GM18520 (cell line): Measurements from ENCODE around the gene DCLK2.

ENCODE experiments used
- ATAC-seq: cut with Tn5 transposase; IDR thresholded peaks from one replicate; pipeline ENCODE4 v1.9.1; 2021; ENCODE audit not compliant: unreplicated experiment

DCLK2 gene

DNA sequence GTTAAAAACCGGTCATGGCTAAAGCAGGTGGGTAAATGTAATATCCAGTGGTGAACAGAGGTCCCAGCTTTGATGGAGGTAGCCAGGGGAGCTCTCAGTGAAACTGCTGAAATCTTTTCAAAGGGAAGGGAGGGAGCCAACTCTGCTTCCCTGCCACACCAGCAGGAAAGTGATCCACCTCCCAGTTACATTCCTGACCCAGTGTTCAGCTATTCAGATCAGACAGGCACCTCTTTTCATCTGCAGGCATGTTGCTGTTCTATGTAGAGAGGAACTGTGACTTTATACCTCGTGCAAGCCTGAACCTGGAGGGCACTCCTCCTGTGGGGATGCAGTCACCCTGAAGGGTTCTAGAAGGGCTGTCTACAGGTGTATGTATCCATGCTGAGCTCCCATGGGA, 37.6 kb downstream of the DCLK2 start:
- ATAC-seq = no peak

DNA sequence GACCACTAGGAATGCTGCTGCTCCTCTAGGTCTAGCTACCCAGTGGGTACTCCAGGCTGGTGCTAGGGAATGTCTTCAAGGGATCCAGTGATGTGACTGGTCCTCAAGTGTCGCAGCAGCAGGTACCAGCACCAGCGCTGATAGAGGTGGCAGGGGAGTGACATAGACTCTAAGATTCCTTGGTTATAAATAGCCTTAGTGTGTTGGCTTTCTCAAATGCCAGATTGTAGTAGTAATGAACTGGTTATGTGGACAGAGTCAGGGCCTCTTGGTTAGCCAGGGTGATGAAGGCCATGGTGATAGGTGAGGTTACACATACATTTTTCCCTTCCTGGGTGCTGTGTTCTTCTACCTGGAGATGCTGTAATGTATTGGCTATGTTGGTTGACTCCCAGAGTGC, 38.3 kb downstream of the DCLK2 start:
- no peak for ATAC-seq

DNA sequence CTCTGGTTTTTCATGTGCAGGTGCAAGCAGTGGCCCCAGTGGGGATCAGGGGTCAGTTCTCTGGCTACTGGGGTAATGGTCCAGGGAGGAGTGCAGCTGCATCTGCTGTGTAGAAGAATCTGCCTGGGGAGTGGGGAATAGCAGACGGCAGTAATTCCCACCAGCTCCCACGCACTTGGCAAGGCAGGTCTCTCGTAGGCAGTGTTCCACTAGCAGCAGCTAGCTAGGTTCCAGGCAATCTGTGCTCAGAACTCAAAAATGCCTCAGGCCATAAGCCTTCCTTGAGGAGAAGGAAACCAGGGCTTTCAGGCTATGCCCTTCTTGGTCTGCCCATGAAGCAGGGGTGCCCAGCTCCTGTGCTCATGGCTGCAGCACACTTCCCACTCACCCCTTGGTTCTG, 38.8 kb downstream of the DCLK2 start:
- no peak for ATAC-seq

DNA sequence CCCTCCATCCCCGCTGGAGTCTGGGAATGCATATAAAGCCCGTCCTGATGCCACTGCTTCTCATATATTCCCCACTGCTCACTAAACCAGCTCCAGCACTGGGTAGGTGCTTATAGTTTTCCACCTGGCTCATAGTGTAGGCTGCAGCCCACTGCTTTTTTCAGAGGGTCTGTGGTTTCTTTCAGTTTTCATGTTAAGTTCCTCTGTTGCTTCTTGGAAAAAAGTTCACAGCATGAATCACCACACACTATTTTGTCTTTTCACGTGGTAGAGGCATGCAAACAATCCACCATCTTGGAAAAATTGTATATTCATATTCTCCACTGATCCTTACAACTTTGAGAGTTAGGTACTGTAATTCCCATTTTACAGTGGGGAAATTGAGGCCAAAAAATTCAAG, 39.4 kb downstream of the DCLK2 start:
- no peak for ATAC-seq

DNA sequence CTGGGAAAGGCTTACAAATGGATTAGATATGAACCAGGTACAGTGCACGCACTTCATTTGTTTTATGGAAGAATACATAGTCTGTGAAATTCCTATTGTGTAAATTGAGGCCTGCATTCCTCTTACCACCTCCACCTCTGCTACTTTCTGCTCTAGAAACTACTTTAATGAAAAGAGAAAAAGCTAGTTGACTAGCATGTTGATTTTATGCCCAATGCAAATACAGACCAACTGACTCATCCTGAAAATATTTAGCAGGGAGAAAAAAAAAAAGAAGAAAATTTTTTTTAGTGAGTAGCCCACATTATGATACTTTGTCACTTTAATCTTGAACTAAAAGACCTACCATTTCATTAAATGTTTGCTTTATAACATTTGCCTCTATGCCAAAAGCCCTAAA, 41.2 kb downstream of the DCLK2 start:
- ATAC-seq = no peak

DNA sequence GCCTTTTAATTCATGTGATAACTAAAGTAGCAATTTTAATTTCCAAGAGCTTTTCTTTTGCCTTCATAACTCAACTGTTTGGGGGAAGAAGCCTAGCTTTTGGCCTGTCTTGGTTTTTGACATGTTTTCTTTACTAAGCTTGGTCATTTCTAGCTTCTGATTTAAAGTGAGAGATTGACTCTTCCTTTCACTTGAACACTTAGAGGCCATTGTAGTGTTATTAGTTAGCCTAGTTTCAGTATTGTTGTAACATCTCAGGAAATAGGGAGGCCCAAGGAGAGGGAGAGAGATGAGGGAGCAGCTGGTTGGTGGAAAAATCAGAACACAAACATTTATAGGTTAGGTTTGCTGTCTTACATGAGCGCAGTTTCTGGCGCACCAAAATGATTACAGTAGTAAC, 44.8 kb downstream of the DCLK2 start:
- ATAC-seq = no peak

DNA sequence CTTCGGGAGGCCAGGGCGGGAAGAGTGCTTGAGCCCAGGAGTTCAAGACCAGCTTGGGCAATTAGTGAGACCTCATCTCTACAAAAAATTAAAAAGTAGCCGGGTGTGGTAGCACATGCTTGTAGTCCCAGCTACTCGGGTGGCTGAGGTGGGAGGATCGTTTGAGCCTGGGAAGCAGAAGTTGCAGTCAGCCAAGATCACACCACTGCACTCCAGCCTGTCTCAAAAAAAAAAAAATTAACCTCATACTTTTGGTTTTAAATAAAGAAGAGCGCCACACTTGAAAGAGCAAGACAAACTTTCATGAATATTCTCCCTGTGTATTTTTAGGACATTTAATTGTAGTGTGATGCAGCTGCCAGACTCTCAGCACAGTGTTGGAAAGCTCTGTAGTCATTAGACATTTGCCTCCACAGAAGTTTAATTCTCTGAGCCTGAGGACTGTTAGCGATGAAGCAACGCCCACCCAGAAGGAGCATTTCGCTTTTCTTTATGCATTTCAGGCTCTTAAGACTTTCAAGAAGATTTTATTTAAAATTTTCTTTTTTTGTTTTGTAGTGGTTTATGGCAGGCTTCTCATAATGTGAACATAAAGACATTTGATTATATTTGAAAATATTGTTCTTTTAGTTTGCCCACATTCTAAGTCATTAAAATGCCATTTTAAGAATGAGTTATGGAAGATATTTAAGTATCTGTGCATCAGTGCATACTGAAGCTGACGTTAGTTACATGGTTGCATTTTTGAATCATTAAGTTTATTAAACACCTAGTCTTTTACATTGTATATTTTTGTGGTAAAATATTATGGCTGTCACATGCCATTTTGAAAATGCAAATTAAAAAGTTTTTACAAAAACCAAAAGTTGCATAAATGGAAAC, 45.8 kb downstream of the DCLK2 start:
- ATAC-seq = no peak

DNA sequence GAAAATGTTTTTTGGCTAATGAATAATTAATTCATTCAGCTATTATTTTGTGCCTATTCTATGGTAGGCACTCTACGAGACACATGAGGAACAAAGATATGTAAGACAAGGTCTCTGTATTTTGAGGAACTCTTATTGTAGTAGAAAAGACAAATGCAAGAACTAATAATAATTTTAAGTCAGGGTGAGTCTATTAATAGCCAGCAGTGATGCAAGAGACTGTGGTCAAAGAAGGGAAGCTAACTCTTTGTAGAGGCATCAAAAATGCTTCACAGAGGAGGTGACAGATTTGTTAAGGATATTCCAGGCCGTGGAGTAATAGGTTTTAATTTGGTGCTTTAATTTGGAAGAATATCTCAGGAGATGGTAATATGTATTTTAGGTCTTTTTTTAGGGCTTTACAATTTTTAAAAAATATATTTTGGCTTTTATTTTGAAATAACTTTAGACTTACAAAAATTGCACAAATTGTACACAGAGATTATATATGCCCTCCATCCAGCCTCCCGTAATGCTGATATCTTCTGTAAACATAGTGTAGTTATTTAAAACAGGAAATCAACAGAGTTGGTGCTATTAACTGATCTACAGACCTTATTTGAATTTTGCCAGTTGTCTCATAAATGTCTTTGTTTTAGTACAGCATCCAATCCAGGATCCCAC, 48.1 kb downstream of the DCLK2 start:
- ATAC-seq = no peak

DNA sequence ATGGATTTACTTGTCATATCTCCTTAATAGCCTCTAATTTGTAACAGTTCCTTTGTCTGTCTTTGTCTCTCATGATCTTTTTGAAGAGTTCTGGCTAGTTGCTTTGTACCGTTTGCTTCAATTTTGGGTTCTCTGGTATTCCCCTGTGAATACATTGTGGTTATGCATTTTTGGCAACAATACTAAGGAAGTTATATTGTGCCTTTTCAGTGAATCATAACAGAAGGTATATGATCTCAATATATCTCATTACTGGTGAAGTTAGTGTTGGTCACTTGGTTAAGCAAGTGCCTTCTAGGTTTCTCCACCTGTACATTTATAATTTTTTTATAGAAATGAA, 48.6 kb downstream of the DCLK2 start:
- peak; percentile 69 for ATAC-seq

DNA sequence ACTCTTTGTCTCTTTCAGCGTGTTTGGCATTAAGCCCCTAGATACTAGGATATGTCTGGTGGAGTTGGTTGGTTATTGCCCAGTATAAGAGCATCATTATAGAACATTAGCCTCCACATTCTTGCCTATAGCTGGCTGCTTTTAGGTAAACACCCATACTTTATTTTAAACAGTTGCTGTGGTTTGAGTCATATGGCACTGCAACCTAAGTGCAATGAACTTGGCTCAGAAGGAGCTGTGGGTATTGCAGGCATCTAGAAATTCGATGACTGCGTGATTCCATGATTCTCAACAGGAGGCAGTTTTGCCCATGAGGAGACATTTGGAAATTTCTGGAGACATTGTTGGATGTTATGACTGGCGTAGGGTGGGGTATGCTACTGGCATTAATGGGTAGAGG, 49.5 kb downstream of the DCLK2 start:
- no peak for ATAC-seq

DNA sequence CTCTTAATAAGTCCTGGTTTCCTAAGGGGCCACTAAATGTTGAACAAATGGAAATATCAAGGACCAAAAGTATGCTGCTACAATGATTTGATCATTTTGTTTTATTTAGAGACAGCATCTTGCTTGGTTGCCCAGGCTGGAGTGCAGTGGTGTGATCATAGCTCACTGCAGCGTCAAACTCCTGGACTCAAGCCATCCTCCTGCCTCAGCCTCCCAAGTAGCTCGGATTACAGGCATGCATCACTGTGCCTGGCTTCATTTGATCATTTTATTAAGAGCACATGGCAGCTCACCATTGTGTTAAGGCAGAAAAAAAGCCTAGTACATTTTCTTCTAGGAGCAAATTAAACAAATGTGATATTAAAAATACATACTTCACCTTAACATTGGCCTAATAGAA, 52.7 kb downstream of the DCLK2 start:
- ATAC-seq = no peak

DNA sequence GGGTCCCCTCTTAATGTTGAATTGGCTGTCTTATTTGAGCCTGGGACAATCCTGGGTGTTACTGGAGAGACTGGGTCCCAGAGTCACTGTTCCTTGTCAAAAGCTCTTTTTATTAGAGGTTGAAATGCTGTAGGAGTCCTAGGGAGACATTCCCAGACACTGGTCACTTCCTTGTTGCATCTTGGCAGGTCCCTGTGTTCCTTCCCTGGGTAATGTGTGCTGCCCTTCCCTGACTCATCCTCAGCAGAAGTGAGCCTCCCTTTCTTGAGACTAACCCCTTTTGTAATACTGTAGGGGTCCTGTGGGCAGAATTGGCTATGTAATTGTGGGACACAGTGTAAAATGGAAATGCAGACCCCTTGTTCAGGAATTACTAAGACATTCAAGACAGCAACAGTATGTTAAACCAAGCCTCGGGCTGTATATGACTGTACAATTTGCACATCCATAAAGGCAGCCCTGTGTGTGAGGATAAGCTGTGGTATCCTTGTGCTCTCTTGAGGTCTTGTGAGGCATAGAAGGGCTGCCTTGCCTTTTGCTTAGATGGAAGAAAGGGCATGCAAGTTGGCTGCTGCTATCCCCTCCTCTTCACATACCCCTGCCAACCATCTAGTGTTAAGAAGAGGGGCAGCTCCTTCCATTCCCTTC, 53.5 kb downstream of the DCLK2 start:
- no peak for ATAC-seq

DNA sequence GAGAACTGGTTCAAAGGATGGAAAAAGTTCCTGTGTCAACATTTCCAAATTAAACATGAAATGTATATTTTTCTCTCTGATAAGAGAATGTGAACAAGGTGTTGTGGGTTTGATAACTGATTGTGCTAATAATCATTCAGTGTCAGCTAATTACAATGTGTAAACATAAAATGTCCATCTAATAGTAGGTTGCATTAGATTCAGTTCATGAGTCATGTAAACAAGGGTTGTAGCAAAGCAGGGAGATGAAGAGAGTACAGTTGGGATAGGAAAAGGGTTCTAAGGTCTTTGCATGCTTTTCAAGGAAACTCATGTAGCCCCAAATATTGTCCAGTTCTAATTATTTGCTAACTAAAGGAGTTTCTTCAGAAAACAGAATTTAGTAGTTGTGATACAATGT, 55.4 kb downstream of the DCLK2 start:
- ATAC-seq = no peak

DNA sequence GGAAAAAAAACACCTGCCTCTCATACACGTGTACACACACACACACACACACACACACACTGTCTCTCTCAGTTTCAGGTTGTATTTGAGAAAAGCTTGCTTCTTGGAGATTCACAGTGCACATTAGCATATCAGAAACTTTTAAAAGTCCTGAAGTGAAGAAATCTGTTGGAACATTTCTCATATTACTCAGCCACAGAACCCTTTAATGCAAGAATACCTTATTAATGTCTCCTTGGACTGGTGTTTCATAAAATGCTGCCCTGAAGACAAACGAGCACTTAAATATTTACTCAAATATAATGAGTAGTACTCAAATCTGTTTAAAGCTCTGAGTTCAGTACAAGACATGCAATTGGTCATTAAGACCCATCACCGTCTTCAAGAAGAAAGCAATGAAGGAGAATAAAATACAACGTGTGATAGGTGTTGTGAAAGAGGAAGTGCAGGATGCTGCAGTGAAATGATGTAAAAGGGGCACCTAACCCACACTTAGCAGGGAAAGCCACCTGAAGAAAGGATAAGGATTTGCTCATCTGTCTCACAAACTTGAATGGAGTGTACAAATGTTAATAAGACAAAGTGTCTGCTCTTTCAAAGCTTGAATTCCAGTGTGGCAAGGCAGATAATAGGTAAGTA, 57.0 kb downstream of the DCLK2 start:
- no peak for ATAC-seq

DNA sequence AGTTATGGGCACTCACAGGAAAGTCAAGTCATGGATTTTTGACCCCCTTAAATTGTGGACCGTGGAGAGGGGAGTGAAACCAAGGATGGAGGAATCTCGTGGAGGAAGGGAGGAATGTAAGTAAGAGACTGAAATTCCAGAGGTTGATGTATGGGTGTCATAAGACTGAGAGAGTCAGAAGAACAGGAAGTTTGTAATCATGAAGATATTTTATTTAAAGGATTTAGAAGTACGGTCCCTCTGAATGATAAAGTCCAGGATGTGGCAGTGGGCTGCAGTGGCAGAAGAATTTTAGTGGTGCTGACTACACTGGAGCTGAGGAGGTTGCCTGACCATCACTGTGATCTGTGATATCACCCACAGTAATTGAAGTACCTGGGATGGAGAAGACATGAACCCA, 57.8 kb downstream of the DCLK2 start:
- no peak for ATAC-seq

DNA sequence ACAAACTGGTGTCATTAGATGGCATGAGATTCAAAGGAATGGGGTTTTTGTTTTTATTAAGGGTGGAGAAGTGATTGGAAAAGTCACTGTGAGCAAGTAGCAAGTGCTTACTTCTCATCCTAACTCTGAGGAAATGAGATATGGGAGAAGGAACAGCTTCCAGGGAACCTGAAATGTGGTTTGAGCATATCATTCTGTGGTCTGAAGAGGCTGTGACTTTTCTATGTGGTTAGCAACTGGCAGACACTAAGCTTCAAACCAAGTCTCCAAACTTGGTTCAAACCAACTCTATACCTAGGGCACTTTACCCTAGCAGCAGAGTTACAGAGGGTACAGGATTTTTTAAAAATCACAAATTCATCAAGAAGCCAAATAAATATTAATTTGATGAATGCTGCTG, 58.2 kb downstream of the DCLK2 start:
- no peak for ATAC-seq

DNA sequence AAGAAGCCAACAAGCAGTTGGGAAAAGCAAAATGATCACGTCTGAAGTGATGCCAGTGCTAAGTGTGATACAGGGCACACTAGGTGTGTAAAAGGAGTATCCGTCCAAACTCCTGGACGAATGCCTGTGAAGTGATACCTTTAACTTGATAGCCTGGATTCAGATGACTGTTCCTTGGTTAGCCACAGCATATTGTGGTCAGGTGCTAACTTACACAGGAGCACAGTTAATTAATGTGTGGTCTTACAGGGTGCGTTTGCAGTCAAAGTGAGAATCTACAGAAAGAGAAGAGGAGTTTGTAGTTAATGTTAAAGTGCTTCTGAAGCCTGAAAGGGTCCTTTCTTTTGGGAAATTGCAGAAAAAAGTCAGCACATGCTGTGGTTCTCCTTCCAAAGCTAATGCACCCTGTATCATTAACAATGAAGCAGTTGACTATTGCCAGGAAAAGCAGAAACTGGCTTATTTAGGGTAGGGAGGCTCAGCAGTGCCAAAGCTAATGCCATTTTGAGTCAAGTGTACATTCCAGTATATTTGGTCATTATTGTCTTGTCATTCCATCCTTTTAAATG, 61.1 kb downstream of the DCLK2 start:
- ATAC-seq = no peak

DNA sequence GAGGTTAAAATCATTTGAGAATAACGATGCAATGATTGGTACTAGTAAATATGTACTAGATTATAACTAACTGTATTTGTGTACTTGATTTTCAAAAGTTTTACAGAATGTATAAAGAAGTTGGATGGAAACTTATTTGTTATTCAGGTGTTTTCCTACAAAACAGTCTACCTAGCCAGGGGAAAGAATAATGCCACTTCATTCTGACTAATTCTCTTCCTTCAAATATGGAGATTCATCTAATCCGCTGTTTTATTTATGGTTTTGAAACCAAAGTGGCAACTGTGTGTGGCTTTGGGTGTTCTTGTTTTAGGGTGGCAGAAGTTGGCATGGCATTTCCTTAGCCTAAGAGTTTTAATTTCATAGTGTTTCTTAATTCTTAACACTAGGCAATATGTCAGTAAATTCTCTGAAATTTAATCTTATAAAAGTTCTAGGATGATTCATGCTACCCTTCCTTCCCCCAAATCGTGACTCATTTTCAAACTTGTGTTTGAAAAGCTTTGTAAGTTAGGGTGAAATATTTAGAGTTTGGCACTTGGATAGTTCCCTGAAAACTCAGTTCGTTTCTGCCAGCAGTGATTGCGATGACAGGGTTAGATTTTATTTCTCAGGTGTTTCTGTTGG, 62.6 kb downstream of the DCLK2 start:
- ATAC-seq = no peak

DNA sequence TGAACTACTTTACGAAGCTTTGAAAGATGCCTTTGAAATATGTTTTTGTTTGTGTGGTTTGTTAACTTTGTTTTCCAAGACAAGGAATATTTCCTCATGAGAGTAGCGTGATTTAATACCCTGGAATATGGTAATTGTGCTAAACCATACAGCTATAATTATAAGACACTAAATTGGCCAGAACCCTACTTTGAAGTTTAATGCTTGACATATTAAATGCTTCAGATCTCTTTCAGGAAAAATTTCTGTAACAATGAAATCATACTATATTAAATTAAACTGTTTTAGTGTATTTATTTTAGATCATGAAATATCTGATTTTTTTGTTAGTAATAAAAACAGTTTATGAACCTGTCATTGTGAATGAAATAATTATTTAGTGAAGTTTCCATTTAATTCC, 63.5 kb downstream of the DCLK2 start:
- ATAC-seq = no peak

DNA sequence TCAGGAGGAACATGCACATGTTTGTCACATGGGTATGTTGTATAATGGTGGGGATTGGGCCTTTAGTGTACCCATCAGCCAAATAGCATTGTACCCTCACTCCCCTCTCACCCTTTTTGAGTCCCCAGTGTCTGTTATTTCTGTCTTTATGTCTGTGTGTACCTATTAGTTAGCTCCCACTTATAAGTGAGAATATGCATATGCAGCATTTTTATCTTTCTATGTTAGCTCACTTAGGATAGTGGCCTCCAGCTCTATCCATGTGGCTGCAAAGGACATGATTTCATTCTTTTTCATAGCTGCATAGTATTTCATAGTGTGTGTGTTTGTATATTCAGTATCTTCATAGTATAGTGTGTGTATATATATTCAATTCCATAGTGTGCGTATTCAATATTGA, 64.6 kb downstream of the DCLK2 start:
- ATAC-seq = no peak
